GM04504 (cell line): ENCODE results near the gene C19orf81.

Experiments used
- DNase-seq: peaks from one replicate; pipeline ENCODE4 v3.0.0-alpha.2; 2012; ENCODE audit warnings: low read depth

The C19orf81 gene

GRCh38 chr19:50659318-50660087, 10.3 kb downstream of the C19orf81 start:
- DNase-seq = no peak

GRCh38 chr19:50660088-50660366, 10.8 kb downstream of the C19orf81 start:
- no peak for DNase-seq

GRCh38 chr19:50661023-50661422, 11.8 kb downstream of the C19orf81 start:
- DNase-seq = no peak

- no peak for DNase-seq
Measured at GRCh38 chr19:50661766-50662650, 12.8 kb downstream of the C19orf81 start.

DNA sequence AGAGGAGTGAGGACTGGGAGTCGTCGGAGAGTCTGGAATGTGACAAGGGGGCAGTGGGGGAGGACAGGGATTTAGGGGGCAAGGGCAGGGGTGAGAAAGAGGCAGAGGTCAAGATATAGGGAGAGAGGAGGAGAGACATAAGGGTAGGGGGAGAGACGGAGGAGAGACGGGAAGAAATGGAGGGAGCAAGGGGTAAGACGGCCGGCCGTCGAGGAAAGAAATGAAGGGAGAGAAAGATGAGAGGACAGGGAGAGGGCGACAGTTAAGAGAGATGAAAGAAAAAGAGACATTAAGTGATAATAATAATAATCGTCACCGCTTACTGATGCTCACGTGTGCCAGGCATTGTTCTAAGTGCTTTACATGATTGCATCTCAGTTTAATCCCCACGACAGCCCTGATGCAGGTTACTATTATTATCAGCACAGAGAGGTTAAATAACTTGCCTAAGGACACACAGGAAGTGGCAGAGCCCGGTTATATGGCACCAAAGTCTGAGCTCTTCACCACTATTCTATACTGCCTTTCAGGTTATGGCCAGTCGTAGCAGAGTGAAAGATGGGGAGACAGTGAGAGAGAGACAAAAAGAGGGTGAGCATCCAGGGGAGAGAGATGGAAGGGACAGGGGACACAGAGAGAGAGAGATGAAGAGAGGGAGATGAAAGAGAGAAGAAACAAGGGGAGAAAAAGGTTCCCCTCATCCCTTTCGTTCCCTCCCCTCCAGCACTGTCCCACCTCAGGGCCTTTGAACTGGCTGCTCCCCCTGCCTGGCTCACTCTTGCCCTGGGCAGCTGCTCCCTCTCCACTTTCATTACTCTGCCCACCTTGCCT, 13.6 kb downstream of the C19orf81 start:
- no peak for DNase-seq

GRCh38 chr19:50663482-50663790, 14.2 kb downstream of the C19orf81 start:
- DNase-seq = no peak

DNA sequence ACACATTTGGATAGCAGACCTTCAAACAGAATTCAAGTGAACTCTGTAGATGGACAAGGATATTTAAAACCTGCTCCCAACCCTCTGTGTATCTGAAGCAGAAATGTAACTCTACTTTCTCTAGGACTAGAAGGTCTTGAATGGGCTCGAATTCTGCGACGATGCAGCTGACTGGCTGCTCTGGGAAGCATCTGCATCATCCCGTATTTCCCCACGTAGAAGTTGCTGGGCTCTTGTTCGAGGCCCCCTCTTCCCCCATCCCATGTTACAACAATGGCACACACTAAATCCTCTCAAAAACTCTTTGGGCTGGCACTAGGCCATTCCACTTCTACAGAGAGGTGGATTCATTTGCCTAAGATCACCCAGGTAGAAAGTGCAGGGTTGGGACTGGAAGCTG, 15.0 kb downstream of the C19orf81 start:
- no peak for DNase-seq

DNA sequence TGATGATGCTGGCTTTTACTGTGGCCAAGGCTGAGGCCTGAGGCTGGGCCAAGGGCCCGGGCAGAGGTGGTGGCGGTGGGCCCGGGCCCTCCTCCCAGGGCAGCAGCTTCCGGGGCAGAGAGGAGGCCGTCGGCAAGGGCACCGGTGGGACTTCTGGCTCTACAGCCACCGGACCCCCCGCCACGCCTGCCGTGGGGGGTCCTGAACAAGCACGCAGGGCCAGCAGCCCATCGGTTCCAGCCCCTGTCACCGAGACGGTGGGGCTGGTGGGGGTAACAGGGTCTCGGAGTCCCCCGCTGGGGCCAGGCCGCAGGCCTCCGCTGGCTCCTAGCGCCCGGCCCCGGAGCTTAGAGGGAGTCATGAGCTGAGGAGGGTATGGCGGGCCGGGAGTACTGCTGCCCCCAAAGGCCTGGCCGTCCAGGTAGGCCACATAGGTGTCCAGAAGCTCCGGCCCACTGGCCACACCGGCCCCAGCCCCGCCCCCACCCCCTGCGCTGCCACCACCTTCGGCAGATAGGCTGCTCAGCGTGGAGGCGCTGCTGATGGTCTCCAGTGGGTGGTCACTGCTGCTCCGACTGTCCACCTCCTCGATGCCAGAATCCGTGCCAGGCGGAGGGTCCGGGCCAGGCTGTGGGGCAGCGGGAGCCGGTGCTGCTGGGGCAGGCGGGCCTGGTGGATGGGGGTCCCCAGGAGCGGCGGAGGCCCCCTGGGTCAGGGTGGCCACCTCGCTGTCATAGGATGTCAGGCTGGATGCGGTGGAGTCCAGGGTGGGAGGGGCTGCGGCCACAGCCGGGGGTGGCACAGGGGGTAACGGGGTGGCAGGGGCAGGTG, 17.3 kb downstream of the C19orf81 start:
- no peak for DNase-seq

- no peak for DNase-seq
Measured at GRCh38 chr19:50667177-50667758, 18.0 kb downstream of the C19orf81 start.

DNA sequence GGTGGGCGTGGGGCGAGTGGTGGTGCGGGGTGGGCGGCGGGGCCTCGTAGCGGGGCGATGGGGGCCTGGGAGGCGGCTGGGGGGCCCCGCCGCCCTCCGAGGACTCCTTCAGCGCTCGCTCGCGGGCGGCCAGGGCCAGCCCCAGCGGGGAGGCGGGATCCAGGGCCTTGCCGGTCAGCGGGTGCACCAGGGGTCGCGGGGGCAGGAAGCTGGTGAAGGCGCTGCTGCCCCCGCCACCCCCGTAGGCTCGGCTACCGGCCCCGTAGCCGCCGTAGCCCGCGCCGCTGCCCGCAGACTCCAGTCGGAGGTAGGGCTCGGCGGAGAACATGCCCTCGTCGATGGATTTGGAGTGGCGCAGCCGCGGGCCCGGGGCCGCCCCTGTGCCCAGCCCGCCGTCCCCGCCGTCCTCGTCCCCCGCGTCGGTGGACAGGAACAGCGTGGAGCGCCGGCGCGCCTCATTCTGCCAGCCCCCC, 18.6 kb downstream of the C19orf81 start:
- no peak for DNase-seq

DNA sequence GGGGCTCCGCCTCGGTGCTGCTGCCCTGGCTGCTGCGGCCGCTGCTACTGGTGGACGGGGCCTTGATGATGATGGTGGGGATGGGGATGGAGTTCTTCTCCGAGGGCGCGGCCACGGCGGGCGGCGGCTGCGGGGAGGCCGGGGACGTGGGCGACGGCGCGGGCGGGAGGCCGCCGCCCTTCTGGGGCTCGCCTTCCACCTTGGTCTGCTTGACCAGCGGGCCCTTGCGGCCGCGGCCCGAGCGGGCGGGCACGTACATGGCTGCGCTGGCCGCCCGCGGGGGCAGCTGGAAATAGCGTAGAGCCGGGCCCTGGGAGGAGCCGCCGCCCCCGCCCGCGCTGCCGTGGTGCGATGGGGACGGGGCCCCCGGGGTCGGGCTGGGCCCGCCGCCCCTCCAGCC, 19.2 kb downstream of the C19orf81 start:
- no peak for DNase-seq

DNA sequence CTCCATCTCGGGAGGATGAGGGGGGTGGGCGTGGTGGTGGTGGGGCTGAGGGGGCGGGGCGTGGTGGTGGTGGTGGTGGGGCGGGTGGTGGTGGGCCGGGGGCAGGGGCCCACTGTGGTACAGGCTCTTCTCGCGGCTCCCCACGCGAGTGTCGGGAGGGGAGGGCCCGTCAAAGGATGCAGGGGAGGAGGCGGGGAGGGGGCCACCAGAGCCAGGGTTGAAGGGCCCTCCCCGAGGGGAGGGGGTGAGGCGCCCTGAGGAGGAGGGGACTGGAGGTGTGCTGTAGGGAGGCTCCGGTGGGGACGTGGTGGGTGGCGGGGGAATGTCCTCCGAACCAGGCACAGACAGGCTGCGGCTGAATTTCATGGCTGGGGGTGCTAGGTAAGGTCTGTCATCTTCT, 19.6 kb downstream of the C19orf81 start:
- DNase-seq = no peak

DNA sequence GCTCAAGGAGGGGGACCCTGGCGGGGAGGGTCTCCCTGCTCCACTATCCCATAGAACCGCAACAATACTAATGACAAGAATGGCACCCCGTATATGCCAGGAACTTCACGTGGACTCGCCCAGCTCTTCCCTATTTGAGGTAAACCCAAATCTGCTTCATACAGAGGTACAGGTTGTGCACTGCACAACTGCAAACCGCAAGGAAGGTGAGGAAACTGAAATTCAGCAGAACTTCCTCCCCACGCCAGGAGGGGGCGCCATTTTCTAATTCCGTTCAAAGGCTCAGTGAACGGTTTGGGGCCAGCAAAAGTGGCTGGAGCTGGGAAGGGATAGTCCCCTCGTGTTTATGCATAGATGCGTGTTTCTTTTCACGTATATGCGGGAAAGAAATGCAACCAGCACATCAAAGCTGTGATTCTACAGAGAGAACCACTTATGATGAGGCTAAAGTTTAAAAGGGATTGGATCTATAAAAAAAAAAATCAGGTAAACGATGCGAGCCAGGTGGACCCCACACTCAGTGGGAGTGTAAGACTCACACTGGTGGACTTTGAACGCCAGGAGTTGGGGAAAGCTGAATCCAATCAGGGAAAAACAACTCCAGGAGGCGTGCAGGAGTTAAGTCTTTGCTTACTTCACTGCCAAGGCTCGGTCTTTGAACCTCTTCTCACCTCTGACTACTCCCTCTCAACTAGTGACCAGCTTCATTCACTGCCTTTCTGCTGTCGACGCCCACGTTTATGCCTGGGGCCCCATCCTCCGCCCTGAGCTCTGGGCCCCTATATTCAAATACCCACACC, 20.3 kb downstream of the C19orf81 start:
- no peak for DNase-seq

DNA sequence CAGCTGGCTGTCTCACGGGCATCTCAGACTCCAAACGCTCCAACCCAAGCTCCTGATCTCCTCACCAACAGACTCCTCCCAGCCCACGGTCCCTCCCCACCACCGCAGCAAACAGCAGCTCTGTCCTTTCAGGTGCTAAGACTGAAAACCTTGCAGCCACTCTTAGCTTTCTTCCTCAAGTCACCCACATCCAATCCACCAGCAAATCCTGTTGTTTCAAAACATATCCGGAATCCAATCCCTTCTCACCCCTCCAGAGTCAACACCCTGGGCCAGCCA, 20.8 kb downstream of the C19orf81 start:
- DNase-seq = no peak

DNA sequence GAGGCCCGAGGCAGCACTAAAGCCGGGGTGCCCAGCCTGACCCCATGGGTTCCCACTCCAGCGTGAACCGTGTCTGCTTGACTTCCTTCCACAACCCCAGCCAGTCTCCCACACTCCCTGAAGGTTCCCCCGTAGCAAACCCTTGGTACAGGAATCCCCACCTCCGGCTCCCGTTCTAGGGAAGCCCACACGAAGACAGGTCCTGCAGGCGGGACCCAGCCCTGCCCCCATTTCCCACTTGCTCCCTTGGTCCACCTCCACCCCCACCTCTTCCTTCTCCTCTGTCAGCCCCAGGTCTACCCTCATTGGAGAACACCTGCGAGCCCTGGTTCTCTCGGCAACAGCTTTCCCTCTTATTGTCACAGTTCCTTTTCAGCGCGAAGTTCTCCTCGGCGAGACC, 23.9 kb downstream of the C19orf81 start:
- DNase-seq = no peak

DNA sequence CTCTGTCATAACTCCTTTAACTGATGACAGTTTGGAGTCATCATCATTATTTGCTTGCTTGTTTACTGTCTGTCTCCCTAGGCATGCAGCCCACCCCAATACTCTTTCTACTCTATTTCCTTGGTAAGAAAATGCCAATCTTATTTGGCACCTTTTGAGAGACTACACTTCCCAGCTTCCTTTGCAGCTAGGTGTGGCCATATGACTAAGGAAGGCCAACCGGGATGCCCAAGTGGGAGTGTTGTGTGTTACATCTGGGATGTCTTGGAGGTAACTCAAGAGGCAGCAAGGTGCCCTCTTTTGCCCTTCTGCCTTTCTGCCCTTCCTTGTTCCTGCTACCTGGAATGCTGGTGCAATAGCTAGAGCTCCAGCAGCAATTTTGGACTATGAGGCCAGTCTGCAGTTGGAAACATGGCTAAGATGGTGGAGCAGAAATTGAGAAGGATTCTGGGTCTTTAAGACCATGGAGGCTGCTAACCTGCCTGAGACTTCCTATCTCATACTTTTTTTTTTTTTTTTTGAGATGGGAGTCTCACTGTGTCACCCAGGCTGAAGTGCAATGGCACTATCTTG, 27.5 kb downstream of the C19orf81 start:
- no peak for DNase-seq

DNA sequence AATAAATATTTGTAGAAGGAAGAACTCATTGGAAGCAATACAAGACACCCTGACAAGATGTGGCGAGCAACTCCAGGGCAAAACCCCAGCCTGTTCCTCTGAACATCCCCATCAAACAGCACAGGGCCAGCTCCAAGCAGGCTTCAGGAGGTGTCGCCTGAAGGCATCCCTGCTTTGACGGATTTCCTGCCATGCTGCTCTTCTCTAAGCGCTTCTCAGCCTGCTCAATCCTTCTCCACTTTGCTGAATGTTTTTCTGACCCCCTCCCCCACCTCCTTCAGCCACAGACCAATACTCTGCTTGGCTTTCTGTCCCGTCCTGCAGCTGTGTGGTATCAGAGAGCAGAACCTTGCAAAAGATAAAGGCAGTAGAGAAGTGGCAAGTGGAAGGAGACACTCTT, 28.4 kb downstream of the C19orf81 start:
- DNase-seq = no peak

- DNase-seq = no peak
Measured at GRCh38 chr19:50678323-50678722, 29.1 kb downstream of the C19orf81 start.

DNA sequence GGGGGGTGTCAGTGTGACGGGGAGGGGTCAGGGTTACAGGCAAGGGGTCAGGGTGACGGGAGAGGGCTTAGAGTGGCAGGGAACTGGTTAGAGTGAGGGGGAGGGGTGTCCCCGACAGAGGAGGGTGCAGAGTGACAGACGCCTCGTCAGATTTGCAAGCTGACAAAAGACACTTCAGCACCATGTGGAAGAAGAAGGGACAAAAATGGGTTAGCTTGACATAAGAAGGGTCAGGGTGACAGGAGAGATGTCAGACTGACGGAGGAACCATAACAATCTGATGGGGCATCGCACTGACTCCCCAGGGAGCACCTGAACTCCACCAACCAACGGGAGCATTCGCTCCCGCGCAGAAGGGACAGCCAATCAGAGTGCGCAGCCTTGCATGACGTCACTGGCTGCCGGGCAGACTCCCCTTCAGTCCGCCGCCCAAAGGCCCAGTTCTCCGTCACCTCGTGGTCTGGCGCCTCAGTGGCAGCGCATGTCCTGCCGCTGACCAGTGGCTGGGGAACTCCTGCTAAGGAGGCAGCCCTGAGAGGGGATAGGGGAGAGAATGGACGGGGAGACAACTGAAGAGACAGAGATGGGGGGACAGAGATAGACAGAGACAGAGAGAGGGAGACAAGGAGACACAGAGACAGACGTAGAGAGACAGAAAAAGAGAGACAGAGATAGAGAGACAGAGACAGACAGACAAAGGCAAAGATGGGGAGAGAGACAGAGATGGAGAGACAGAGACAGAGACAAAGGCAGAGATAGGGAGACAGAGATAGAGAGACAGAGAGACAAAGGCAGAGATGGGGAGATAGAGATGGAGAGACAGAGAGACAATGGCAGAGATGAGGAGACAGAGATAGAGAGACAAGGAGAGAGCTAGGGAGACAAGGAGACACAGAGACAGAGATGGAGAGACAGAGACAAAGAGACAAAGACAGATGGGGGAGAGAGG, 30.2 kb downstream of the C19orf81 start:
- peak; percentile 28 for DNase-seq
